ENCODE results near the gene PARVB. TPM values are rescaled to one million over a fixed set of nuclear protein-coding genes. Genes with fewer than 3 reads are reported as not detected.

PARVB gene
- total RNA-seq, 4 donors from 2014 or later = 6.6 to 144 (median 30.1) TPM

DNA sequence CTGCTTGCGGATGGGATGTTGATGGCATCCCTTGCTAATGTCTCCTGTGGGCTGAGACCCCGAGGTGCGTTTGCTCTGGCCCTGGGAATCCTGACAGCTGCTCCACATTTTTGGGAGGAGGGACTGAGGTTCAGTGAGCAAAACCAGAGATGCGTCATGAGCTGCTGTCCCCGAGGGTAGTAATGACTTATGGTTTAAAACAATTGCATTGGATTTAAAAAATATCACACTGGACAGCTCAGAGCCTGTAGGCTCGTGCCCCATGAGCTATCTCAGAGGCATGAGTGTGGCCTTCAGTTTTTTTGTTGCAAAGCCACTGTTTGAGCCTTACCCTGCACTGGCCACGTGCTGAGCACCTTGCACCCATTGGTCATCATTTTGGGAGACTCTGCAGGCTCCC is 135.7 kb downstream of the PARVB start:
- in situ Hi-C loops (cut with MboI; ENCODE audit: low pct_ligation_motif_present in 1 of 4, low pct_unique_long_range_greater_than_20kb in 1 of 4, low sequenced_read_pairs in 3 of 4) (no loop called here), intact Hi-C loops (cut with DNase I; ENCODE audit: low total_unique reads) (loop anchor here (5.0 kb wide), 1 partner anchor 73 kb away; no protein-coding TSS in a partner anchor)
- H3K27ac ChIP-seq = peak overlapping the region; percentile 37 to 80 (median 74)
- DNase-seq = no peak
- 80% methylated on average over 7 of the region's 7 CpGs; no CpG with 5 or more reads in 1 of the 2 donors for WGBS, 2 donors (ENCODE audit: low coverage in 1 of 2)
- peaks cover 0 to 12% (median 0%) of the 10 kb centered on the region in 4 donors for H3K4me1 ChIP-seq
- no peak for TF ChIP-seq POLR2A (IDR thresholded peaks at IDR 0.05)
- TF ChIP-seq, protein P1, sequence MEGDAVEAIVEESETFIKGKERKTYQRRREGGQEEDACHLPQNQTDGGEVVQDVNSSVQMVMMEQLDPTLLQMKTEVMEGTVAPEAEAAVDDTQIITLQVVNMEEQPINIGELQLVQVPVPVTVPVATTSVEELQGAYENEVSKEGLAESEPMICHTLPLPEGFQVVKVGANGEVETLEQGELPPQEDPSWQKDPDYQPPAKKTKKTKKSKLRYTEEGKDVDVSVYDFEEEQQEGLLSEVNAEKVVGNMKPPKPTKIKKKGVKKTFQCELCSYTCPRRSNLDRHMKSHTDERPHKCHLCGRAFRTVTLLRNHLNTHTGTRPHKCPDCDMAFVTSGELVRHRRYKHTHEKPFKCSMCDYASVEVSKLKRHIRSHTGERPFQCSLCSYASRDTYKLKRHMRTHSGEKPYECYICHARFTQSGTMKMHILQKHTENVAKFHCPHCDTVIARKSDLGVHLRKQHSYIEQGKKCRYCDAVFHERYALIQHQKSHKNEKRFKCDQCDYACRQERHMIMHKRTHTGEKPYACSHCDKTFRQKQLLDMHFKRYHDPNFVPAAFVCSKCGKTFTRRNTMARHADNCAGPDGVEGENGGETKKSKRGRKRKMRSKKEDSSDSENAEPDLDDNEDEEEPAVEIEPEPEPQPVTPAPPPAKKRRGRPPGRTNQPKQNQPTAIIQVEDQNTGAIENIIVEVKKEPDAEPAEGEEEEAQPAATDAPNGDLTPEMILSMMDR (IDR thresholded peaks at IDR 0.05) = no peak
- no peak for TF ChIP-seq POLR2AphosphoS5 (IDR thresholded peaks at IDR 0.05)
- no peak for TF ChIP-seq EP300 (IDR thresholded peaks at IDR 0.05; ENCODE audit: low read depth)
- H3K9me3 ChIP-seq = no peaks in the 10 kb centered on the region
- no peak overlapping the region for H3K4me3 ChIP-seq
- H3K27me3 ChIP-seq = no peaks in the 10 kb centered on the region
- H3K36me3 ChIP-seq = no peaks in the 10 kb centered on the region

DNA sequence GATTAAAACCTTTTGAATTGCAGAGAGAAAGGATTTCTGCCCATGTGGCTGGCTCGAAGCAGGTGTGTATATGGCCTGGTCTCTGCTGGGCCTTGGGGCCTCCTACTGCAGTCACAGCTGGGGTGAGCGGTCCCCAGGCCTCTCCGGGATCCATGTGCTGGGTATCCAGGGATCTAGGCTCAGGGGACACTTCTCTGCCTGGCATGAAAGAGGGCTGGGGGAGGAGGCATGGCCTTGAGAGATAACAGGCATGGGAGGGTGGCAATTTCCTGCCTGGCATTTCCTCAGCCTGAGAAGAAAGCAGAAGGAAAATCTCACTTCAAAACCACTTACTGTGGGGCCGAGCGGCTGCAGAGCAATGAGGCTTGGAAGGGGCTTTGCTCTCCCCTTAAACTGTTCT is 136.3 kb downstream of the PARVB start:
- intact Hi-C loops (cut with DNase I; ENCODE audit: low total_unique reads) (no loop called here), in situ Hi-C loops (cut with MboI; ENCODE audit: low pct_ligation_motif_present in 1 of 4, low pct_unique_long_range_greater_than_20kb in 1 of 4, low sequenced_read_pairs in 3 of 4) (no loop called here)
- TF ChIP-seq EP300 (IDR thresholded peaks at IDR 0.05; ENCODE audit: low read depth) = no peak
- no peak for TF ChIP-seq POLR2AphosphoS5 (IDR thresholded peaks at IDR 0.05)
- TF ChIP-seq, protein P1 (IDR thresholded peaks at IDR 0.05) = no peak
- TF ChIP-seq POLR2A (IDR thresholded peaks at IDR 0.05) = no peak
- Histone ChIP-seq H3K27me3 (no peaks in the 10 kb centered on the region), H3K4me1 (peaks cover 0 to 12% (median 0%) of the 10 kb centered on the region in 4 donors), H3K36me3 (no peaks in the 10 kb centered on the region), H3K4me3 (no peak overlapping the region), H3K9me3 (no peaks in the 10 kb centered on the region), H3K27ac (peak overlapping the region in 2 of 4 donors; percentile 69 to 80)
- 80% methylated on average over 5 of the region's 5 CpGs; no CpG with 5 or more reads in 1 of the 2 donors for WGBS, 2 donors (ENCODE audit: low coverage in 1 of 2)
- DNase-seq = no peak

DNA sequence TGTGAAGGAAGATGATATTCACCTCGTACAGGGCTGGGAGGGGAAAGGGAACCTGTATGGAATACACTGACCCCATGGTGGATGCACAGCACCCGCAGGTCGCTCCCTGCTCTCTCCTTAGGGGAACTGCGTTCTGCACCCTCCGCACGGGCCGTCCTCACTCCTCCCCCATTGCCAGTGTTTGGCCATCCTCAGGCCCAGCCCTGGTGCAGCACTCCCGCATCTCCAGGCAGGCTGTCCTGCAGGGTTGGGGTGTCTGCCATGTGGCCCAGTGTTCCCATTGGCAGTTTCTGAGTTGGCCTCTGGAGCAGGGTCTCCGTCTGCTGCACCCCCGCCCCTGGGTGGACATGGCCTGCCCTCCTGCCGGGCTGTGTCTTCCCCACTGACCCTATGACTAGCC is 137.6 kb downstream of the PARVB start:
- no peaks in the 10 kb centered on the region for H3K27me3 ChIP-seq
- no peak overlapping the region for H3K27ac ChIP-seq
- no peaks in the 10 kb centered on the region for H3K36me3 ChIP-seq
- in situ Hi-C loops (cut with MboI; ENCODE audit: low pct_ligation_motif_present in 1 of 4, low pct_unique_long_range_greater_than_20kb in 1 of 4, low sequenced_read_pairs in 3 of 4) = no loop called here
- 80 to 85% methylated on average over 2 to 10 of the region's 11 CpGs for WGBS, 2 donors (ENCODE audit: low coverage in 1 of 2)
- no peak for DNase-seq
- no peak overlapping the region for H3K4me3 ChIP-seq
- TF ChIP-seq POLR2AphosphoS5 (IDR thresholded peaks at IDR 0.05) (no peak), EP300 (IDR thresholded peaks at IDR 0.05; ENCODE audit: low read depth) (no peak), POLR2A (IDR thresholded peaks at IDR 0.05) (no peak)
- TF ChIP-seq, protein P1 (IDR thresholded peaks at IDR 0.05) = no peak
- intact Hi-C loops (cut with DNase I; ENCODE audit: low total_unique reads) = no loop called here
- peaks cover 0 to 12% (median 0%) of the 10 kb centered on the region in 4 donors for H3K4me1 ChIP-seq
- H3K9me3 ChIP-seq = no peaks in the 10 kb centered on the region

DNA sequence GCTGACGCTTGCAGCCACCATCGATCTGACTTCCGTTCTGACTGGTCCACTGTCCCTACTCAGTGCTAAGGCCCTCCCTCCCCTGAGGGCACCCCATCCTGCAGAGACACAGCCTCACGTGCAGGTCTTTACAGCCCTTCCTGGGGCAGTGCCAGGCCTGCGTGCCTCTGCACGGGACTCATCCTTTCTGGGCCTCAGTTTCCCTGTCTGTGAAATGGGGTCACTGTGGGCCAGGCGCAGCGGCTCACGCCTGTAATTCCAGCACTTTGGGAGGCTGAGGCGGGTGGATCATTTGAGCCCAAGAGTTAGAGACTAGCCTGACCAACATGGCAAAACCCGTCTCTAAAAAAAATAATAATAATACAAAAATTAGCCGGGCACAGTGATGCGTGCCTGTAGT is 138.9 kb downstream of the PARVB start:
- intact Hi-C loops (cut with DNase I; ENCODE audit: low total_unique reads) = no loop called here
- Histone ChIP-seq H3K36me3 (no peaks in the 10 kb centered on the region), H3K9me3 (no peaks in the 10 kb centered on the region), H3K27ac (no peak overlapping the region), H3K4me3 (no peak overlapping the region), H3K4me1 (peaks cover 0 to 12% (median 0%) of the 10 kb centered on the region in 4 donors), H3K27me3 (no peaks in the 10 kb centered on the region)
- WGBS, 2 donors (ENCODE audit: low coverage in 1 of 2) = 60 to 93% methylated on average over 2 to 13 of the region's 13 CpGs
- no peak for TF ChIP-seq POLR2A (IDR thresholded peaks at IDR 0.05)
- TF ChIP-seq EP300 (IDR thresholded peaks at IDR 0.05; ENCODE audit: low read depth) = no peak
- TF ChIP-seq, protein P1 (IDR thresholded peaks at IDR 0.05) = no peak
- no peak for TF ChIP-seq POLR2AphosphoS5 (IDR thresholded peaks at IDR 0.05)
- in situ Hi-C loops (cut with MboI; ENCODE audit: low pct_ligation_motif_present in 1 of 4, low pct_unique_long_range_greater_than_20kb in 1 of 4, low sequenced_read_pairs in 3 of 4) = no loop called here
- no peak for DNase-seq
